HEK293 (cell line): Measurements from ENCODE around the gene LRRC15.

Experiments used
- CTCF ChIA-PET: fragments of 350-600 bp; formaldehyde crosslinking; extraction: SDS; loops from one replicate; lab custom pipeline; 2021; ENCODE audit warnings: antibody characterized with exemption; lab: Yijun Ruan, JAX
- POLR2A ChIA-PET: fragments of 300-600 bp; formaldehyde crosslinking; extraction: SDS; loops from one replicate; lab custom pipeline; 2020; ENCODE audit warnings: antibody characterized with exemption, inconsistent platforms; lab: Yijun Ruan, JAX
- H3K27ac ChIP-seq: fragments of 200-500 bp; sonication (Bioruptor generic); 2 replicates; pipeline ENCODE4 v1.5.1; 2014; ENCODE audit warnings: low read depth, low read length, control low read depth, inconsistent platforms; ENCODE audit errors: extremely low read depth
- H3K36me3 ChIP-seq, 2 experiments: fragments of 200-500 bp in 1 of 2; sonication (Bioruptor generic) in 1 of 2; 1 replicate in 1 of 2; 2 replicates in 1 of 2; pipeline ENCODE4 v1.5.1; 2014 to 2017; ENCODE audit warnings: inconsistent platforms in 2 of 2, low read length in 2 of 2; ENCODE audit not compliant: control insufficient read depth in 2 of 2, insufficient read depth in 1 of 2
- H3K4me1 ChIP-seq: fragments of 200-500 bp; sonication (Bioruptor generic); 2 replicates; pipeline ENCODE4 v1.5.1; 2014; ENCODE audit warnings: mild to moderate bottlenecking, low read length, inconsistent platforms; ENCODE audit not compliant: control insufficient read depth, insufficient read depth
- H3K4me3 ChIP-seq: 2 replicates; pipeline ENCODE4 v1.5.1; 2011; ENCODE audit warnings: low read depth, mild to moderate bottlenecking, control low read depth, low read length, moderate library complexity
- H3K9me3 ChIP-seq: fragments of 200-500 bp; sonication (Bioruptor generic); 2 replicates; pipeline ENCODE4 v1.5.1; 2014; ENCODE audit warnings: low read depth, low read length, inconsistent platforms; ENCODE audit not compliant: control insufficient read depth, insufficient read depth
- BCL11A ChIP-seq: fragments of 450-650 bp; formaldehyde crosslinking; IDR thresholded peaks from 2 replicates; pipeline ENCODE4 v1.5.1; 2016; ENCODE audit warnings: low read depth, missing biosample characterization, missing genetic modification characterization
- BCL11B ChIP-seq: fragments of 450-650 bp; formaldehyde crosslinking; IDR thresholded peaks from 2 replicates; pipeline ENCODE4 v1.5.1; 2016; ENCODE audit warnings: low read depth, missing biosample characterization, missing genetic modification characterization
- GLI4 ChIP-seq: fragments of 450-650 bp; formaldehyde crosslinking; IDR thresholded peaks from 2 replicates; pipeline ENCODE4 v1.5.1; 2016; ENCODE audit warnings: missing biosample characterization, missing genetic modification characterization
- IKZF3 ChIP-seq: fragments of 450-650 bp; IDR thresholded peaks from 2 replicates; pipeline ENCODE4 v1.5.0; 2018; ENCODE audit warnings: missing biosample characterization, mild to moderate bottlenecking, missing genetic modification characterization, moderate library complexity
- PRDM2 ChIP-seq: fragments of 450-650 bp; formaldehyde crosslinking; IDR thresholded peaks from 2 replicates; pipeline ENCODE4 v1.5.1; 2016; ENCODE audit warnings: missing biosample characterization, missing genetic modification characterization, borderline replicate concordance
- ZBTB8A ChIP-seq: fragments of 450-650 bp; formaldehyde crosslinking; IDR thresholded peaks from 2 replicates; pipeline ENCODE4 v1.5.1; 2016; ENCODE audit warnings: missing biosample characterization, missing genetic modification characterization
- ZFP69B ChIP-seq: fragments of 450-650 bp; formaldehyde crosslinking; IDR thresholded peaks from 2 replicates; pipeline ENCODE4 v1.5.1; 2016; ENCODE audit warnings: missing biosample characterization, missing genetic modification characterization
- ZIC2 ChIP-seq: fragments of 450-650 bp; formaldehyde crosslinking; IDR thresholded peaks from 2 replicates; pipeline ENCODE4 v1.5.1; 2016; ENCODE audit warnings: missing biosample characterization, missing genetic modification characterization
- ZNF132 ChIP-seq: fragments of 450-650 bp; formaldehyde crosslinking; IDR thresholded peaks from 2 replicates; pipeline ENCODE4 v1.5.1; 2017; ENCODE audit warnings: missing biosample characterization, missing genetic modification characterization, borderline replicate concordance
- ZNF239 ChIP-seq: fragments of 450-650 bp; formaldehyde crosslinking; IDR thresholded peaks from 2 replicates; pipeline ENCODE4 v1.5.1; 2016; ENCODE audit warnings: missing biosample characterization, missing genetic modification characterization
- ZNF416 ChIP-seq: fragments of 450-650 bp; formaldehyde crosslinking; IDR thresholded peaks from 2 replicates; pipeline ENCODE4 v1.5.1; 2016; ENCODE audit warnings: missing biosample characterization, missing genetic modification characterization
- ZNF510 ChIP-seq: fragments of 450-650 bp; formaldehyde crosslinking; IDR thresholded peaks from 2 replicates; pipeline ENCODE4 v1.5.1; 2018; ENCODE audit warnings: mild to moderate bottlenecking, missing genetic modification characterization, missing biosample characterization; ENCODE audit not compliant: insufficient replicate concordance
- ZNF544 ChIP-seq: fragments of 450-650 bp; formaldehyde crosslinking; IDR thresholded peaks from 2 replicates; pipeline ENCODE4 v1.5.0; 2017; ENCODE audit warnings: missing biosample characterization, missing genetic modification characterization
- ZNF571 ChIP-seq: fragments of 450-650 bp; formaldehyde crosslinking; IDR thresholded peaks from 2 replicates; pipeline ENCODE4 v1.5.0; 2017; ENCODE audit warnings: missing biosample characterization, missing genetic modification characterization
- ZNF623 ChIP-seq: fragments of 450-650 bp; formaldehyde crosslinking; IDR thresholded peaks from 2 replicates; pipeline ENCODE4 v1.5.1; 2016; ENCODE audit warnings: missing biosample characterization, missing genetic modification characterization
- ZSCAN30 ChIP-seq: fragments of 450-650 bp; IDR thresholded peaks from 2 replicates; pipeline ENCODE4 v1.5.1; 2018; ENCODE audit warnings: missing biosample characterization, mild to moderate bottlenecking, missing genetic modification characterization, moderate library complexity
- TF ChIP-seq, protein P1 (sequence below): fragments of 450-650 bp; formaldehyde crosslinking; IDR thresholded peaks from 2 replicates; pipeline ENCODE4 v1.5.0; 2017; ENCODE audit warnings: missing biosample characterization, missing genetic modification characterization, borderline replicate concordance
- TF ChIP-seq, protein P2 (sequence below): fragments of 450-650 bp; formaldehyde crosslinking; IDR thresholded peaks from 2 replicates; pipeline ENCODE4 v1.5.1; 2016; ENCODE audit warnings: missing biosample characterization, missing genetic modification characterization
- TF ChIP-seq, protein P3 (sequence below): fragments of 450-650 bp; formaldehyde crosslinking; IDR thresholded peaks from 2 replicates; pipeline ENCODE4 v1.5.1; 2017; ENCODE audit warnings: missing biosample characterization, missing genetic modification characterization

LRRC15 gene

DNA sequence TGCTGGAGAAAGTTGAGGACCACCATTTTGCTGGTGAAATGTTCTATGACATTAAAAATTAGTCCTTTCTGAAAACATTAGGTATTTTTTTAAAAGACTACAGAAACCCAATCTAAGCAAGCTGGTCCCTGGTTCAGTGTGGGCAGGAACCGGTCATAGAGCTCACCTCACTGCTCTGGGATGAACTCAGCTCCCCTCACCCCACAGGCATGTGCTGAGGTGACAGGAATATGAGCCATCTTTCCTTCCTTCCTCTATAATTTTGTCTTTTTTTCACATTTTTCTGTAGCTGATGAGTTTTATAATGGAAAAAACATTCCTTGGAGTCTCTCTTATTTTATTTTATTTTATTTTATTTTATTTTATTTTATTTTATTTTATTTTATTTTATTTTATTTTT is 8.2 kb upstream of the LRRC15 start (continued):
- TF ChIP-seq, protein P1, sequence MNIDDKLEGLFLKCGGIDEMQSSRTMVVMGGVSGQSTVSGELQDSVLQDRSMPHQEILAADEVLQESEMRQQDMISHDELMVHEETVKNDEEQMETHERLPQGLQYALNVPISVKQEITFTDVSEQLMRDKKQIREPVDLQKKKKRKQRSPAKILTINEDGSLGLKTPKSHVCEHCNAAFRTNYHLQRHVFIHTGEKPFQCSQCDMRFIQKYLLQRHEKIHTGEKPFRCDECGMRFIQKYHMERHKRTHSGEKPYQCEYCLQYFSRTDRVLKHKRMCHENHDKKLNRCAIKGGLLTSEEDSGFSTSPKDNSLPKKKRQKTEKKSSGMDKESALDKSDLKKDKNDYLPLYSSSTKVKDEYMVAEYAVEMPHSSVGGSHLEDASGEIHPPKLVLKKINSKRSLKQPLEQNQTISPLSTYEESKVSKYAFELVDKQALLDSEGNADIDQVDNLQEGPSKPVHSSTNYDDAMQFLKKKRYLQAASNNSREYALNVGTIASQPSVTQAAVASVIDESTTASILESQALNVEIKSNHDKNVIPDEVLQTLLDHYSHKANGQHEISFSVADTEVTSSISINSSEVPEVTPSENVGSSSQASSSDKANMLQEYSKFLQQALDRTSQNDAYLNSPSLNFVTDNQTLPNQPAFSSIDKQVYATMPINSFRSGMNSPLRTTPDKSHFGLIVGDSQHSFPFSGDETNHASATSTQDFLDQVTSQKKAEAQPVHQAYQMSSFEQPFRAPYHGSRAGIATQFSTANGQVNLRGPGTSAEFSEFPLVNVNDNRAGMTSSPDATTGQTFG (tag by site-specific recombination): no peak
- TF ChIP-seq ZNF510 (no peak), ZFP69B (tag by site-specific recombination) (no peak), ZNF544 (tag by site-specific recombination) (no peak), ZNF571 (tag by site-specific recombination) (no peak)

- POLR2A ChIA-PET: no interaction called here
- no peak overlapping the region for H3K27ac ChIP-seq
- no peak for TF ChIP-seq ZNF132 (tag by site-specific recombination)
- TF ChIP-seq IKZF3 (tag by site-specific recombination): no peak
- no peak for TF ChIP-seq ZBTB8A (tag by site-specific recombination)
- TF ChIP-seq ZNF623 (tag by site-specific recombination): no peak
- no peak for TF ChIP-seq ZIC2 (tag by site-specific recombination)
- TF ChIP-seq BCL11A (tag by site-specific recombination): no peak
- TF ChIP-seq, protein P2, sequence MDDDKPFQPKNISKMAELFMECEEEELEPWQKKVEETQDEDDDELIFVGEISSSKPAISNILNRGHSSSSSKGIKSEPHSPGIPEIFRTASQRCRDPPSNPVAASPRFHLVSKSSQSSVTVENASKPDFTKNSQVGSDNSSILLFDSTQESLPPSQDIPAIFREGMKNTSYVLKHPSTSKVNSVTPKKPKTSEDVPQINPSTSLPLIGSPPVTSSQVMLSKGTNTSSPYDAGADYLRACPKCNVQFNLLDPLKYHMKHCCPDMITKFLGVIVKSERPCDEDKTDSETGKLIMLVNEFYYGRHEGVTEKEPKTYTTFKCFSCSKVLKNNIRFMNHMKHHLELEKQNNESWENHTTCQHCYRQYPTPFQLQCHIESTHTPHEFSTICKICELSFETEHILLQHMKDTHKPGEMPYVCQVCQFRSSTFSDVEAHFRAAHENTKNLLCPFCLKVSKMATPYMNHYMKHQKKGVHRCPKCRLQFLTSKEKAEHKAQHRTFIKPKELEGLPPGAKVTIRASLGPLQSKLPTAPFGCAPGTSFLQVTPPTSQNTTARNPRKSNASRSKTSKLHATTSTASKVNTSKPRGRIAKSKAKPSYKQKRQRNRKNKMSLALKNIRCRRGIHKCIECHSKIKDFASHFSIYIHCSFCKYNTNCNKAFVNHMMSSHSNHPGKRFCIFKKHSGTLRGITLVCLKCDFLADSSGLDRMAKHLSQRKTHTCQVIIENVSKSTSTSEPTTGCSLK (tag by site-specific recombination): no peak
- TF ChIP-seq ZNF239 (tag by site-specific recombination): no peak
- no peak for TF ChIP-seq BCL11B (tag by site-specific recombination)
- TF ChIP-seq ZNF416: no peak
- TF ChIP-seq, protein P3, sequence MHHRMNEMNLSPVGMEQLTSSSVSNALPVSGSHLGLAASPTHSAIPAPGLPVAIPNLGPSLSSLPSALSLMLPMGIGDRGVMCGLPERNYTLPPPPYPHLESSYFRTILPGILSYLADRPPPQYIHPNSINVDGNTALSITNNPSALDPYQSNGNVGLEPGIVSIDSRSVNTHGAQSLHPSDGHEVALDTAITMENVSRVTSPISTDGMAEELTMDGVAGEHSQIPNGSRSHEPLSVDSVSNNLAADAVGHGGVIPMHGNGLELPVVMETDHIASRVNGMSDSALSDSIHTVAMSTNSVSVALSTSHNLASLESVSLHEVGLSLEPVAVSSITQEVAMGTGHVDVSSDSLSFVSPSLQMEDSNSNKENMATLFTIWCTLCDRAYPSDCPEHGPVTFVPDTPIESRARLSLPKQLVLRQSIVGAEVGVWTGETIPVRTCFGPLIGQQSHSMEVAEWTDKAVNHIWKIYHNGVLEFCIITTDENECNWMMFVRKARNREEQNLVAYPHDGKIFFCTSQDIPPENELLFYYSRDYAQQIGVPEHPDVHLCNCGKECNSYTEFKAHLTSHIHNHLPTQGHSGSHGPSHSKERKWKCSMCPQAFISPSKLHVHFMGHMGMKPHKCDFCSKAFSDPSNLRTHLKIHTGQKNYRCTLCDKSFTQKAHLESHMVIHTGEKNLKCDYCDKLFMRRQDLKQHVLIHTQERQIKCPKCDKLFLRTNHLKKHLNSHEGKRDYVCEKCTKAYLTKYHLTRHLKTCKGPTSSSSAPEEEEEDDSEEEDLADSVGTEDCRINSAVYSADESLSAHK (tag by site-specific recombination): no peak
- no peak for TF ChIP-seq PRDM2 (tag by site-specific recombination)
- TF ChIP-seq GLI4 (tag by site-specific recombination): no peak
- TF ChIP-seq ZSCAN30: no peak
- CTCF ChIA-PET: no interaction called here
- no peaks in the 10 kb centered on the region for H3K9me3 ChIP-seq
- no peaks in the 10 kb centered on the region for H3K36me3 ChIP-seq
- no peak overlapping the region for H3K4me3 ChIP-seq
- no peaks in the 10 kb centered on the region for H3K4me1 ChIP-seq
Observed at GRCh38 chr3:194376241-194376560, 6.7 kb upstream of the LRRC15 start.
